Left ventricle myocardium superior (tissue), 1 donor: ENCODE measurements around the gene IQSEC3. TPM values are rescaled to one million over a fixed set of nuclear protein-coding genes. Genes with fewer than 3 reads are reported as not detected.

ENCODE experiments used
- ATAC-seq: fragments of 200-7000 bp; cut with Tn5 transposase; one replicate; pipeline ENCODE4 v1.9.1; 2020; ENCODE audit warnings: mild to moderate bottlenecking, moderate library complexity
- DNase-seq: peaks from one replicate; pipeline ENCODE4 v3.0.0-alpha.2; 2020
- intact Hi-C: fragments of 100-400 bp; cut with micrococcal nuclease; formaldehyde crosslinking; loops from one replicate; pipeline ENCODE4 v1.11.0; 2022
- total RNA-seq: library from RNA; stranded (reverse); fragmentation: NEBNext Ultra II Directional; extraction: Animal tissue kit (Norgen Biotek cat#: 25700); gene quantifications from one replicate; pipeline ENCODE4 v1.2.1, GENCODE V29; 2021
- donor health status: DM: no; HTN: yes; CAD: no; lungs with severe emphysema.

The IQSEC3 gene
- total RNA-seq, 1 donor from 2014 or later, result 1.3 TPM

DNA sequence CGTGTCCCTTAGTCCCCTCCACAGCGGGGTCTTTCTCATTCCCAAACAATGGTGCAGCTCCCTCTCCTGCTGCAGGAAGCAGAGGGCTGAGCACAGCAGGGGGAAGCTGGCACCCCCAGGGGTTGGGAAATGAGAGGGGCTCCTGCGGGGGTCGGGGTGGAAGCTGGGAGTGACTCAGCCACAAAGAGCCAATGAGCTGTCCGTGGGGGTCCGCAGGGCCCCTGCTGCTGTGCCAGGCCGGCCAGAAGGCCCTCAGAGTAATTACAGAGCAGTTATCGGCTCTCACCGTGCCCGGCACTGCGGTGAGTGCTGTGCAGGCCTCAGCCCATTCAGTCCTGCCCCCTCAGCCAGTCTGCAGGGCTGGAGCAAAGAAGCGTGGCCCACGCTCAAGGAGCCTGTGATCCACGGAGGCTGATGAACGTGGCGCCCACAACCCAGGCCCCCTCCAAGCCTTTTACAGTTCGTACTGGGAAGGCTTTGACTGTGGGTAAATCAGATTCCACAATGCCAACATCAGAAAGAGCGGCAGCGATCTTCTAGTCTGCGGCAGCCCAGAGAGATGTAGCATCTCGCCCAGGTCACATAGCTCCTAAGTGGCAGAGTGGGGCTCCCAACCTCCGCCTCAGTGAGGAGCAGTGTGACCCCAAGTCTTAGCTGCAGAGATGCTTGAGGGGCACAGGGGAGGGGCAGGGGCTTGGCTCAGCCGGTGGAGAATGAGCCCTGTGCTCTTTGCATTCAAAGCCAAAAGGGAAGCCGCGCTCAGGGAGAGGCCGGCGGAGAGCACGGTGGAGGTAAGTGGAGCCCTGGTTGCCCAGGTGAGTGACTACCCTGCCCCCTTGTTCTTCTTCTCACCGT, 104.0 kb downstream of the IQSEC3 start:
- DNase-seq (no peak), ATAC-seq (no peak)

DNA sequence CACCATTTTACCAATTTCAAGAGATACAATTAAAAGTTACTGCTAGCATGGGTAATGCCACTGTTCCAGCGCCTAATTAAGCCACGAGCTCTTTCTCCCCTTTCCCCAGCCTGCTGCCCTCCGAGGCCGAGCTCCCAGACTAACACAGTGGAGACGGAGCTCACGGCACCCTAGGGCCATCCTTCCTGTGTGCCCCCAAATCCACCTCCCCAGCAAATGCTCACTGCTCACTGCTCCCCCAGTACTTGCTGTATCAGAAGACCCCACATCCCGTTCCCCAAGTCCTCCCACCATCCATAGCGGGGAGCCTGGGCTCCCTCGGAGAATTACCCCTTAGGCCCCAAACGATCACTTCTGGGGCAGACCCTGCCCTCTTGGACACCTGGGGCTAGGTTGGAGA, 104.7 kb downstream of the IQSEC3 start:
- intact Hi-C loops, result no loop called here
- DNase-seq (no peak), ATAC-seq (no peak)

More for the DNA sequence above, 104.0 kb downstream of the IQSEC3 start:
- intact Hi-C loops, result no loop called here

DNA sequence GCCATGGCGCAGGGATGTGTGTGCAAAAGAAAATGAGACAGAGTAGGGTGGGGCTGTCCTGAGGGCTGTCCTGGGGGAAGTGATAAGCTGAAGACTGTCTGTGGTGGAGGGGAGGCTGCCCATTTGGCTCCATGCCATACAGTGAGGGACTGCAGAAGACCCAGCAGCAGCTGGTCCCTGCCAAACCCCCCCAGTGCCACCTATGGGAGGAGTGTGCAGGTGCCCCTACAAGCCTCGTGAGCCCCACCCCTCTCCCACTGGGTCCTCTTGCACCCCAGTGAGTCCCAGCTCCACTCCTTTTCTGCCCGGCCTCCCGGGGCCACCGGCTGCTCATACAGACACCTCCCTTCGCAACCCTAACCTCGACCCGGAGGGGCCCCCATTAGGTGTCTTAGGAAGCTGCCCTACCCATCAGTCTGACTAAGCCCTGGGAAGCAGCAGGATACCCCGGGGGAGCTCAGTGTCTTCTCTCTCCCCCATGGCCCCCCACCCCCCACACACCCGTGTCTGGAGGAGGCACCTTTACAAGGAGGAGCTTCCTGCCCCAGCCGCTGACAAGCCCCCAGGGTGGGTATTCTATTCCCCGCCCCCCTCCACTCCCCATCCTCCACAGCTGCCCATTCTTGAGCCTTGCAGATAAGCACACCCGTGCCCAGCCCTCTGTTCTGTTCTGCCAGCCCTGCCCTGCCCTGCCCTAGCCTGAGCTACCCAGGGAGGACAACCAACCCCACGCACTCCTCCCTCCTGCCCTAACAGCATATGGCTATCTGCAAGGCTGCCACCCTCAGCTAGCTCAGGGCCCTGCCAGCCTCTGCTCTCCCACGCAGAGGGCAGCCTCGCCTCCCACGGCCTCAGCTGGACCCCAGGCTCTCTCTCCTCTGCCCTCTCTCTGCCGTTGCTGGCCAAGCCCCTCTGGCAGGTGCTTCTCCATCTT, 105.4 kb downstream of the IQSEC3 start:
- ATAC-seq, result peak; percentile 7
- intact Hi-C loops, result no loop called here
- peak; percentile 29 for DNase-seq

DNA sequence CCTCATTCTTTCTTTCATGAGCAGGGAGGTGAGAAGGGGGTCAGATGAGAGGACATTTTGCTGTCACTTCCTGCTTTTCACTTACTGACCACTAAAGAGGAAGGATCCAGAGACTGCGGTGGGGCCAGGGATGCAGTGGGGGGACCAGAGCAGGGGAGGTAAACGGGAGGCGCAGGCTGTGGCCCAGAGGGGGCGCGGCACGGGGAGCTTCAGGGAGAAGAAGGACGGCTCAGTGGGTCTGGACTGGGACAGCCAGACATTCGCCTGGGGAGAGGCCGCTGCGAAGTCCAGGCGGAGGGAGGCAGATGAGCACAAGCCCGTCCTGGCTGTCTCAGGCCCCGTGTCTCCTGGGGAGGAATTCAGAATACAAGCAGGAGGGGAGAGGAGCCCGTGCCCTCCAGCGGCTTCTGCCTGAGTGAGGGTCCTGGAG, 106.2 kb downstream of the IQSEC3 start:
- ATAC-seq, result no peak
- DNase-seq, result no peak
- intact Hi-C loops, result no loop called here

DNA sequence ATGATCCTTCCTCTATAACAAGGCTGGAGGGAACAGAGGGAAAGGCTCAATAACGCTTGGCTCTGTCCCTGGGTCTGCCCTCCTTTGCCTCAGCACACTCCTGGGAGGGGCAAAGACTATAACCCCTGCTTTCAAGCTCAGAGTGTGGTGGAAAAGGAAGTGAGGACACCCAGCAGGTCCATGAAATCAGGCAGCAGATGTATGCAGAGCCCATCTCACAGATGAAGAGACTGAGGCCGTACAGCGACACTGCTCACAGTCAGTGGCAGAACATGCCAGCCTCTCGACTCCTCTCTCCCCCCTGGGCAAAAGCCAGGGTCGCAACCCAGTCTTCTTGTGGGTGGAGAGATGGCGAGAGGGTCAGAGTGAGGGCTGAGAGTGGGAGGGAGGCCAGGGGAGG, 107.6 kb downstream of the IQSEC3 start:
- ATAC-seq, result no peak
- intact Hi-C loops, result no loop called here
- DNase-seq, result no peak

DNA sequence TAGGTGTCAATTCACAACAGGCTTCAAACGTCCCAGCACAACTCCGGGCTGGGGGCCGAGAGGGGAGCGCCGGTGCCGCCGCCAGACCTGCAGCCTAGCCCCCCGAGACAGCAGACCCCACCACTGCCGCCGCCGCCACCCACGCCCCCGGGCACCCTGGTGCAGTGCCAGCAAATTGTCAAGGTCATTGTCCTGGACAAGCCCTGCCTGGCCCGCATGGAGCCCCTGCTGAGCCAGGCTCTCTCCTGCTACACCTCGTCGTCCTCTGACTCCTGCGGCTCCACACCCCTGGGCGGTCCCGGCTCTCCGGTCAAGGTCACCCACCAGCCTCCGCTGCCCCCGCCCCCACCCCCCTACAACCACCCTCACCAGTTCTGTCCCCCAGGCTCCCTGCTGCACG, 108.0 kb downstream of the IQSEC3 start:
- intact Hi-C loops, result no loop called here
- DNase-seq (no peak), ATAC-seq (no peak)

DNA sequence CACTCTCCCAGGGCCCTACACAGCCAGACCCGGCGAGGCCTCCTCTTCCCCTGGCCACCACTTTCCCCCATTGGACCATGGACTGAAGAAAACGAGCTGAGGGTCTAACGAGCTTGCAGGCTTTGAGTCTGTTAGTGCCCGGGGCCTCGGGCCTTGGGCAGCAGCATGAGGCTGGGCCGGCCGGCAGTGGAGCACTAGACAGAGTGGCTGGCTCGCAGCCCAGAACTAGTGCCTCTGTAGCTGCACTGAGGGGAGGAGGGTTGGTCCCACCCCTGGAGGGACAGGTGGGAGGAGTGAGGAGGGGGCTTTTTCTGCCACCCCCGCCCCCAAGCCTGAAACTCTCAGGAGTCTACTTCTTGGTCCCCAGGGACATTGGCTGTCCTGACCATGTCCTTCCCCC, 108.7 kb downstream of the IQSEC3 start:
- intact Hi-C loops, result no loop called here
- ATAC-seq (peak; percentile 61), DNase-seq (peak; percentile 81)

DNA sequence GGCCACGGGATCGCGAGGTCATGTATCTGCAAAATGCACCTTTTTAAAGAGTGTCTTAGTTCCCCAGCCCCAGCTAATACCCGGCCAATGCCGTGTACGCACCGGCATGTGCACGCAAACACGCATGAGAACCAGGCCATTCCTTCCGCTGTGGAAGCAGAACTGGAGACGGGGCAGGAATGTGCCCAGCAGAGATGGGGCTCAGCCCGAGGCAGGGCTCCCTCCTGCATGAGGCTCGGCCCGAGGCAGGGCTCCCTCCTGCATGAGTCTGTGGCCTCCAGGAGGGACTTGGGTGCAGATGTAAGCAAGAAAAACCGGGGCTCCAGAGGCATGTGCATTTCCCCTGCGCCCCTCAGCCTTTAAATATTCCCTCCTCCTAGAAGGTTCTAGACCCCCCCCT, 109.2 kb downstream of the IQSEC3 start:
- peak; percentile 19 for DNase-seq
- ATAC-seq, result no peak
- intact Hi-C loops, result no loop called here

DNA sequence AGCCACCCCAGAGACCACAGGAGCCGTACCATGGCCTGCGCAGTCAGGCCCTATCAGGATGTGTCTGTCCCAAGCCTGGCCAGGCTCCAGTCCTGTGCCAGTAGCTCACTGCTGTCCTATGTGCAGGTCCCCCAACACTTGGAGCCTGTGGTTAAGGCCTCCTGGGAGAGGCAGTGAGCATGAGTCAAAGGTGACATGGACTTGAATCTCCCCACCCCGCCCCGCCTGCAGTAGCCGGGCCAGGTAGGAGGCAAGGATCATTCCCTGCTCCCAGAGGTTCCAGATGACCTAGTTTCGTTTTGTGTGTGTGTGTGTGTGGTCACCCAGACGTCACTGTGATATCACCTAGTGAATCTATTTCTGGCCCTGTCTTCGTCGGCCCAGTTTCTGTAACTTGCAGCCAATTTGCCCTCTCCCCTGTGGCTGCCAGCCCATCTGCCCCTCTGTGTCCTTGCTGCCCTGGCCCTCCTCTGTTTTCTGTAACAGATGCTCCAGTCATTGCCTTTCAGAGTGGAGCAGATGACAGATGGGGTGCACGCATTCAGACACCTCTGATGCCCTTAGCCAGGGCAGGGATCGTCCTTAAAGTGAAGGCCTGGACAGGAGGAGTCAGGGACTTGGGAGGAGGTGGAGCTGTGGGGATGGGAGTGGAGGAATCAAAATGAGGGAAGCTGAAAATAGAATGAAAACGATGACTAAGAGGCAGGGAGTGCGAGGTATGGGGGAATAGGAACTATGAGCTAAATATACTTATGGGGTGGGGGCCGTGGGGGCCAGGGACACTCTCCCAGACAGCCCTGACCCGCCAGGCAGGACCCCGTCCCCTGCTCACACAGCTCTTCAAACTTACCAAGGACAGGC, 110.0 kb downstream of the IQSEC3 start:
- intact Hi-C loops, result no loop called here
- DNase-seq, result peak; percentile 30

DNA sequence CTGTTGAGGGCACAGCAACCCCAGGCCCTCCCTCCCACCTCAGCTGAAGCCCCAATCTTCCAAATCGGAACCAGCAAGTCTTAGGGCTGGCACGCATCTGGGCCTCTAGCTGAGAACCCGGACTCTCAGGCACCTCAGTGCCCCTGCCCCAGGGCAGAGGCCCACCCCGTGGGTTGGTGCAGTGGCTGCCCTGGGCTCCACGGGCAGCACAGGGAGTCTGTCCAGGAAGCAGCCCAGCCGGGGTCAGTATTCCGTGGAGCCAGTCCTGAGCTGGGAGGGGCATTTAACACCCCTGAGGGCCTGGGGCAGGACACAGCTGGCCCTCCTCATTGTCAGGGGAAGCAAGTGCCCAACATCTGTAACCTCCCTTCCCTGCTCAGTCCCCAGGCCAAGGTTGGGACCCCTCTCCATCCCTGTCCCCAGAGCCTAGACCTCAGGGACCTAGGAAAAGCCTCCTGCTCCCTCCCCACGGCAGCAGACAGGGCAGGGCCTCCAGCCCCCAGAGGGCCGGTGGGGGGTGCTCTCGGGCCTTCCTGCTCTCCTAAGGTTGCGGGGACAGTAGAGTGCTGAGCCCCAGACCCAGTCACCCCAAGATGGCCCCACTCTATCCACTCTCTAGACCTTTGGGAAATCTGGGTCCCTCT, 110.9 kb downstream of the IQSEC3 start:
- peak; percentile 34 for DNase-seq
- intact Hi-C loops, result no loop called here
- ATAC-seq, result no peak

More for the DNA sequence above, 110.0 kb downstream of the IQSEC3 start:
- ATAC-seq, result peak; percentile 65

DNA sequence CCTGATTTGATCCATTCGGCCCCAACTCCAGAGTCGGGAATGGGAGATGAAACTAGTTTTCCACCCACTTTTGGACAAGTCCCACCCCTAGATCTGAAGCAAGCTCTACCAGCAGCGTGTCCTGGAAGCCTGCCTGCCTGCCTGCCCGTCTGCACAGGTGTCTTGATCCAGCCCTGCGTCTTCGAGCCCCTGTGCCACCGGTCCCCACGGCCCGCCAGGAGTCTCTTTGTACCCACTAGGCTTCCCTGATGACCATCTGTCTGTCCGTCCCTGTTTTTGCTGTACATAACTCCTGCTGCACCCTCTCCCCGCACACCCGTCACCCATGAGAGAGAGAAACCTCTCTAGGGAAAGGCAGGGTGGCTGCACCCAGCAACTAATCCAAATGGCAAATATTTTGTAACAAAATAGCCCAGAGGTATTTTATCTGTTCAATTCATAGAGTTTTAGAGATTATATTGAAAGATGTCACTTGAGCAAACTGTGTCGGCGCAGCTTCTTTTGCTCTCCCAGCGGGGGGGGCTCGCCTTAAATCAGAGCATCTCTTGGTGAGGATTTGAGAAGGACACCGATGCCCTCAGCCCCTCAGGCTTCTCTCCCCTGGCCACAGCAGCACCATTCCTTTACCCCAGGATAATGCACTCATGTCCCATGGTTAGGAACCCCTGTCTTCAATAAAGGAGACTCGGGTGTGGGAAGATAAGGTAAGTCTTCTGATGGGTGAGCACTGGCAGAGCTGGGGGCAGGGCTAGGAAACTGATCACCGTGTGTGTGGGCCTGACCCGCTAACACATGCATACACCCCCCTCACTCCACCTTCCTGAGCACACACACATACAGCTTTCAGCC, 111.6 kb downstream of the IQSEC3 start:
- intact Hi-C loops, result no loop called here
- no peak for ATAC-seq
- no peak for DNase-seq

DNA sequence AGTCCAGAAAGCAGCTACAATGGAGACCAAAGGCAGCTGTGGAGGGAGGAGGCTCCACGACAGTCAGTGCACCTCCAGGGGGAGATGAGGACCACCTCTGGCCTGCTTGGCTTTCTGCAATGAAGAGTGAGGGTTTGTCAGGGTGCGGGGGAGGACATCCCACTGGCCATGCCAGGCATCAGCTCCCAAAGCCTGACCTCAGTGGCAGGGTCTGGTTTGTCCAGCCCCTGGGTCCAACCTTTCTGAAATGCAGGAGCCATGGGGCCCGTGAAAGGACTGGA, 112.2 kb downstream of the IQSEC3 start:
- ATAC-seq (no peak), DNase-seq (no peak)
- intact Hi-C loops, result no loop called here

DNA sequence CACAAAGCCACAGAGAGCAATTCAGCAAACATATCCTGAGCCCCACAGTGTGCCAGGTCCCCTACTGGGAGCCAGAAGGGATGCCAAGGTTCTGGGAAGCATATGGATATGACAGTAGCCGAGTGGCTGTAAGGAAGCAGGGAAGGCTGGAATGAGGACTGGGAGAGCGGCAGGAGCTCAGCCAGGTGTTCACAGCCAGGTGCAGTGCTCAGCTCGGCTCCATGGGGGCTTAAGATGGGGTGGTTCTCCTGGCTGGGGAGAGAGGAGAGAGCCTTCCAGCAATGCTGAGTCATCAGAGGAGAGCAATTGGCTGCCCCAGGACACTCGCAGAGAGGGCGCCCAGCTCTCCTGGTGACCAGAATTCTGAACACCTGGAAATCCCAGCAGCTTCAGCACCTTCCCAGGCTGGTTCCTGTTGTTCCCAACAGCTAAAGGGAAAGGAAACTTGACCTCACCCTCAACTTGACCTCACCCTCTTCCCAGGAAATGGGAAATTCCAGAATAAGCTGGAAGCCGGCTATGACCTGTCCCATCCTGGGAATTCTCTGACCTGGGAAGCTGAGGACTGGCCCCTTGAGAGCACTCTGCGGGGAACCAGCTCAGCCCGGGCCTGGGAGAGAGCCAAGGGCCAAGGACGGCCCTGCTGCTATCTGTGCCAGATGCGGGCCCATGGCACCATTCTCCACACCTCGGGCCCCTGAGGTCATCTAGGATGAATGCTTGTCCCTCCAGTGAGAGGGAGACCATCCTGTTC, 112.7 kb downstream of the IQSEC3 start:
- DNase-seq (peak; percentile 55), ATAC-seq (peak; percentile 12)
- intact Hi-C loops, result no loop called here

DNA sequence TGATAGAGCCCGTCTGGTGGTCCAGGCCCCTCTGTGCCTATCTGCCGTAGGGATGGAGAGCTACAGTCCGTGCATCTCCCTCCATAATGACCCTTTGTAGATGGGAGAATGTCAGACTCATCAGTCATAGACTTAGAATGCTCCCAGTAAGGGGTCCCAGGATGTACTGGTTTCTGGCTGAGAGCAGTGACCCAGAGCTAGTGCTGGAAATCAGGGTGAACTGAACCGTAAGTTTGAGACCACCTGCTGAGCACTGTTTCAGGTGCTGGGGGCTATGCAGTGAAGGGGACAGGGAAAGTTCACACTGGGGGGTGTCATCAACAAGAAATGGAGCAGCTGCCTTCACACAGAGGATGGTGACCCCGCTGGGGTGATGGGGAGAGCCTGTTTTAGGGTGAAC, 113.3 kb downstream of the IQSEC3 start:
- intact Hi-C loops, result no loop called here
- no peak for ATAC-seq
- DNase-seq, result peak; percentile 4

DNA sequence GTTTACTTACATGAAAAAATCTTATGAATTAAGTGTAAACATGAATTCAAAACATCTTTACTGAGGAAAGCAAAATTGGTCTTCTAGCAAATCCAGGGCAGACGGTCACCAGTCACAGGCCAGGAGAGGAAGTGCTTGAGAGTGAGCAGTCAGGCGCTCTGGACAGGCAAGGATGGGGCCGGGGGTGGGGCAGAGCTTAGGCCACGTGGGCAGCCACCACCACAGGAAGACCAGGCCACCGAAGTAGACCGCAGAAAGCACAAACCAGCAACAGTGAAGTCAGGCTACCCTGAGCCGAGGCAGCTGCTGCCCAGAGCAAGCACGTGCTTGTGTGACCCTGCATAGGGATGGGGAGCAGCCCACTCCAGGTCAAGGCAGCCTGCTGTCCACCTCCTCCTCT, 113.9 kb downstream of the IQSEC3 start:
- DNase-seq (peak; percentile 57), ATAC-seq (peak; percentile 33)
- intact Hi-C loops, result no loop called here

DNA sequence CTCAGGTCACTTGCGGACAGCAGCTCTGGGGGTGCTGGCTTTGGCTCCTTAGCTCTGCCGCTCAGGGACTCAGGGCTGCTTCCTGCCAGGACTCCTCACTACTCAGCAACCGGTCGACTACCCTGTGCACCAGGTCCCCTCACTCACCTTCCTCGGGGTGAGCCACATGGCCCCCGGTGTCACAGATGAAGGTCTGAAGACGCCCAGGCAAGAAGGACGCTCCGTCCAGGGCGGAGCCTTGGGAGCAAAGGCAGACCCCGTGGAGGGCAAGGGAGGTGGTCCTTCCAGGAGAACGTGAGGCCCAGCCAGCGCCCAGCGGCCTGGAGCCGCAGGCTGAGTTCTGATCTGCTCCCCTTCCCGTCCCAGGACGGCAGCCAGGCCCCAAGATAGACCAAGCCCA, 115.4 kb downstream of the IQSEC3 start:
- intact Hi-C loops, result no loop called here
- ATAC-seq, result no peak
- no peak for DNase-seq

DNA sequence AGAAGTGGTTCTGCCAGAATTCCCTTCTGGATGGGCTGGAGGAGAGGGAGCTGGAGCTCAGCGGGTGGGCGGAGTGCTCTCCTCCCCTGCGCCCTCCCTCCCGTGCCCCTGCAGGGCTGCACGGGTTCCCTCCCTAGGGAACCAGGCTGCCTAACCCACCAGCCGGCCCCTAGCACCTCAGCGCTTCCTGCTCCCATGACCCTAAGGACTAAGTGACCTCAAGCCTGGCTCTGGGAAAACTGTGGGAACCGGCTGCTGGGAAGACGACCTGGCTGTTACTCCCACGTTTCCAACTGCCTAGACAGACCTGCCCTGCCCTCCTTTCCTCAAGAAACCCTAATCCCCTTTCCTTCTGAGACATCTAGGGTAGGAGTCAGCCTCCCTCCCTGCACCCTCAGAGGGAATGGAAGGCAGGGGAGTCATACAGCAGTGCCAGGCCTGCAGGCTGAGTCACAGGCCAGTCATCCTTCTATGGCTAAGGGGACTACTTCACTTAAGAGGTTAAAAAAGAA, 115.9 kb downstream of the IQSEC3 start:
- ATAC-seq, result peak; percentile 43
- intact Hi-C loops, result no loop called here
- no peak for DNase-seq
